Coronary artery (tissue), 2 donors: ENCODE data around the gene CKAP2L.

Source experiments
- DNase-seq: peaks from one replicate; pipeline ENCODE4 v3.0.0-alpha.2; 2017; ENCODE audit warnings: low spot score
- H3K27ac ChIP-seq, 2 donors: fragments of 200-600 bp; sonication (generic); one replicate each; pipeline ENCODE4 v1.5.1; 2016 to 2019
- H3K4me3 ChIP-seq: fragments of 200-600 bp; sonication (generic); 2 replicates; pipeline ENCODE4 v1.5.1; 2016; ENCODE audit warnings: mild to moderate bottlenecking, moderate library complexity
- TF ChIP-seq, protein P1 (sequence below): fragments of 200-600 bp; sonication (generic); IDR thresholded peaks from one replicate; pipeline ENCODE4 v1.5.1; 2019; ENCODE audit warnings: antibody characterized with exemption

The CKAP2L gene

DNA sequence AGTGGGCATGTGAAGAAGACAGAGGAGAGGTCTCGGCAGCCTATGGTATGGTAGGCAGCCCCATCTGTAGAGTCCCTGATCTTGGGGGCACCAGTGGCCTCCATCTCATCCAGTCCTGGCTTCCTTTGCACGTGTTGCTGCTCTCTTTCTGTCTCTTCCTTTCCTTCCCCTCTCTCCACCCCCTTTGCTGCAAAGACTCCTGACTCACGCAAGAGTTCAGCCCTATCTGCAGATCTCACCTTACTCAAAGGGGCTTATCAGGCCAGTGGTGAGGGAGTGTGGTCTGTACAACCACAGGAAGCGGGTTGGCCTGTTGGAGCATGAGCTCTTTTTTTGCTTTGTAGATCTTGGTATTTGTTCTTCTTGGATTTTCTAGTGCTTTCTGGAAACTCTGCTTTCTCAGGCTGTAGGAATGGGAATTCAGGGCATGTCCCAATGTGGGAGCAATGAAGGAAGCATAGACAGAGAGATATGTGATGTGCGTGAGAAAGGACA lies 58.2 kb downstream of the CKAP2L start:
- H3K27ac ChIP-seq: no peak overlapping the region
- no peak for DNase-seq
- TF ChIP-seq, protein P1, sequence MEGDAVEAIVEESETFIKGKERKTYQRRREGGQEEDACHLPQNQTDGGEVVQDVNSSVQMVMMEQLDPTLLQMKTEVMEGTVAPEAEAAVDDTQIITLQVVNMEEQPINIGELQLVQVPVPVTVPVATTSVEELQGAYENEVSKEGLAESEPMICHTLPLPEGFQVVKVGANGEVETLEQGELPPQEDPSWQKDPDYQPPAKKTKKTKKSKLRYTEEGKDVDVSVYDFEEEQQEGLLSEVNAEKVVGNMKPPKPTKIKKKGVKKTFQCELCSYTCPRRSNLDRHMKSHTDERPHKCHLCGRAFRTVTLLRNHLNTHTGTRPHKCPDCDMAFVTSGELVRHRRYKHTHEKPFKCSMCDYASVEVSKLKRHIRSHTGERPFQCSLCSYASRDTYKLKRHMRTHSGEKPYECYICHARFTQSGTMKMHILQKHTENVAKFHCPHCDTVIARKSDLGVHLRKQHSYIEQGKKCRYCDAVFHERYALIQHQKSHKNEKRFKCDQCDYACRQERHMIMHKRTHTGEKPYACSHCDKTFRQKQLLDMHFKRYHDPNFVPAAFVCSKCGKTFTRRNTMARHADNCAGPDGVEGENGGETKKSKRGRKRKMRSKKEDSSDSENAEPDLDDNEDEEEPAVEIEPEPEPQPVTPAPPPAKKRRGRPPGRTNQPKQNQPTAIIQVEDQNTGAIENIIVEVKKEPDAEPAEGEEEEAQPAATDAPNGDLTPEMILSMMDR: no peak
- H3K4me3 ChIP-seq: no peak overlapping the region

DNA sequence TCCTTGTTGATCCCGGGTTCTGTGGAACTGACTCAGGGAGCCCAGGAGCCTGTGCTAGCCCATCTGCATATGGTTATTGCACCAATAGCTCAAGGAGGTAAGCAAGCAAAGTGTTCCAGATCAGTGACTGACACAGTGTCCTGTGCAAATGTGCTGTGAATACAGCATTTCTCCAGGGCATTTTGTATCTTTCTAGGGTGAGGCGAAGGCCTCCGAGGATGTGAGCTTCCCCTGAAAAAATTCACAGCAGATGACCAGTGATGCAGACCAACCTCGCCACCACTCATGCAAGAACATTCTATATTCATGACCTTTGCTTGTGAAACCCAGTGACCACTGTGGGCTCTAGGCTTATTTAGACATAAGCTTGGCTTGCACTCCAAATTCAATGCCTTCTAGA lies 58.8 kb downstream of the CKAP2L start:
- TF ChIP-seq, protein P1: no peak
- no peak for DNase-seq

DNA sequence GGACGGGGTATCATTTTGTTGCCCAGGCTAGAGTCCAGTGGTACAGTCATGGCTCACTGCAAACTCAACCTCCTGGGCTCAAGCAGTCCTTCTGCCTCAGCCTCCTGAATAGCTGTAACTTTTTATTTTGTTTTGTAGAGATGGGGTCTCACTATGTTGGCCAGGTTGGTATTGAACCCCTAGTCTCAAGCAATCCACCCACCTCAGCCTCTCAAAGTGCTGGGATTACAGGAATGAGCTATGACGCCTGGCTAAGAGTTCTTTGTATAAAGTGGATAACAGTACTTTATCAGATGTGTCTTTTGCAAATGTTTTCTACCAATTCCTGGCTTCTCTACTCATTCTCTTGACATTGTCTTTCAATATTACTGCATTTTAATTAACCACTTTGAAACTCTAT lies 60.7 kb downstream of the CKAP2L start:
- Histone ChIP-seq H3K4me3 (no peak overlapping the region), H3K27ac (no peak overlapping the region)
- no peak for DNase-seq
- TF ChIP-seq, protein P1: no peak

More for the DNA sequence above, 58.8 kb downstream of the CKAP2L start:
- no peak overlapping the region for H3K4me3 ChIP-seq
- H3K27ac ChIP-seq: no peak overlapping the region

DNA sequence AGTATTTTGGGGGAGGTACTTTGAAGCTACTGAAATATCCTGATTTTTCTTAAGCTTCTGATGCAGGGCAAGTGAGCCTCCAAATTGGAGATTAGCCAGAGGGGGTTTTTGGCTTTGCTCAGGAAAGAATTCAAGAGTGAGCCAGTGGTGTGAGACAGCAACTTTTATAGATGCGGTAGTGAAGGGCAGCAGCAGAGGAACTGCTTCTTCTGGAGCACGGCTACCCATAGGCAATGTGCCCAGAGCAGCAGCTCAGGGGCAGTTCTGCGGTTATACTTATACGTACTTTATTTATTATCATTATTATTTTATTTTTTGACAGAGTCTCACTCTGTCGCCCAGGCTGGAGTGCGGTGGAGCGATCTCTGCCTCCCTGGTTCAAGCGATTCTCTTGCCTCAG lies 63.4 kb downstream of the CKAP2L start:
- H3K27ac ChIP-seq: peak overlapping the region in 1 of 2 donors; percentile 36
- DNase-seq: no peak
- no peak overlapping the region for H3K4me3 ChIP-seq
- TF ChIP-seq, protein P1: no peak

DNA sequence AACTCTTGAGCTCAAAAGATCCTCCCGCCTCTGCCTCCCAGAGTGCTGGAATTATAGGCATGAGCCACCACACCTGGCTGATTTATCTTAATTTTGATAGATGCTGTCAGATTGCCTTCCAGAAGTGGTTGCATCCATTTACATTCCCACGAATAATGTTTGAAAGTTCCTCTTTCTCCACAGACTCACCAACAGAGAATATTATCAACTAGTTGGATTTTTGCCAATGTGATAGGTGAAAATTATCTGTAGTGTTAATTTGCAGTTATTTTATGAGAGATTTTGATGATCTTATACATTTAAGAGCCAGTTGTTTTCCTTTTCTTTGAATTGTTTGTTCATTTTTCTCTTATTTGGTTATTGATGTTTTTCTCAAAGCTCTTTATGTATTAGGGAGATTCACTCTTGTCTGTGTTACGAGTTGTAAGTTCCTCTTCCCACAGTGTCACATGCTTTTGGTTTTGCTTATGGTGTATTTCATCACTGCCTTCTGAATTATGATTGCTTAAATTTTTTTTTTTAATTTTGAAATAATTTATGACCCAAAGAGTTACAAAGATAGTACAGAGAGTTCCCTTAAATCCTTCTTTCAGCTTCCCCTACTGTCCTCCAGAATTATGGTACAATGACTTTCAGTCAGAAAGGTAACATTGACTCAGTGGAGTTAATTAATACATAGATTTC lies 64.3 kb downstream of the CKAP2L start:
- Histone ChIP-seq H3K27ac (peak overlapping the region in 1 of 2 donors; percentile 36), H3K4me3 (no peak overlapping the region)
- no peak for DNase-seq
- TF ChIP-seq, protein P1: no peak

DNA sequence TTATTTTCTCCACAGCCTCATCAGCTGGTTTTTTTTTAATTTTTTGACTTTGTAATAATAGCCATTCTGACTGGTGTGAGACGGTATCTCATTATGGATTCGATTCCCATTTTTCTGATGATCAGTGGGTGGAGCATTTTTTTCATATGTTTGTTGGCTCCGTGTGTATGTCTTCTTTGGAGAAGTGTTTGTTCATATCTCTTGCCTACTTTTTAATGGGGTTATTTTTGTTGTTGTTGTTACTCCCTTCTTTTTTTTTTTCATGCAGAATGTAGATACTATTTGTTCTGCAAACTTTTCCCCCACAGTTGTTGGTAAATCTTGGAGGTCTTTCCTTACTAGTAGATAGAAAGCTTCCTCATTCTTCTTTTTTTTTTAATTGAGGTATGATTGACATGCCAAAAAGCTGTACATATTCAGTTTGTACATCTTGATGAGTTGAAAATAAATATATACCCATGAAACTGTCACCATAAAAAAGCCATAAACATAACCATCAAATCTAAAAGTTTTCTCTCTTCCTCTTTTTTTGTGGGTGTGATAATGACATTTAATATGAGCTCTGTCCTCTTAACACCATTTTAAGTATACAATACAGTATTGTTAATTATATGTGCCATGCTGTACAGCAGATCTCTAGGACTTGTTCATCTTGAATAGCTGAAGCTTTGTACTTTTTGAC lies 65.4 kb downstream of the CKAP2L start:
- Histone ChIP-seq H3K27ac (no peak overlapping the region), H3K4me3 (no peak overlapping the region)
- DNase-seq: no peak
- TF ChIP-seq, protein P1: no peak

DNA sequence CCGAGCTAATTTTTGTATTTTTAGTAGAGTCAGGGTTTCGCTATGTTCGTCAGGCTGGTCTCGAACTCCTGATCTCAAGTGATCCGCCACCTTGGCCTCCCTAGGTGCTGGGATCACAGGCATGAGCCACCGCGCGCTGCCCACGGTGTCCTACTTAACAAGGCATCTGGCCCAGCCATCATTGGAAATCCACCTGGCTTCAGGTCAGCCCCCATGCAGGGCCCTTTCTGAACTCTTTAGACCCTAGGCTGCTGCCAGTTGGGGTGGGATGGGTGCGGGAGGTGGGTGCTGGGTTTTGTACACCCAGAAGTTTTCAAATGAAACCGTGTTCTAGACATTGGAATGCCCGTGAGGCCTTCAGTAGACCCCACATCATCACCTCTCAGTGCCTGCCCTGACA lies 70.2 kb downstream of the CKAP2L start:
- Histone ChIP-seq H3K27ac (no peak overlapping the region), H3K4me3 (no peak overlapping the region)
- TF ChIP-seq, protein P1: no peak
- no peak for DNase-seq
